NCI-H2029 (cell line): ENCODE data around the gene RIC3.

Source experiments
- DNase-seq: peaks from one replicate; lab custom pipeline; 2025; lab: John Stamatoyannopoulos, UW

Gene RIC3

DNA sequence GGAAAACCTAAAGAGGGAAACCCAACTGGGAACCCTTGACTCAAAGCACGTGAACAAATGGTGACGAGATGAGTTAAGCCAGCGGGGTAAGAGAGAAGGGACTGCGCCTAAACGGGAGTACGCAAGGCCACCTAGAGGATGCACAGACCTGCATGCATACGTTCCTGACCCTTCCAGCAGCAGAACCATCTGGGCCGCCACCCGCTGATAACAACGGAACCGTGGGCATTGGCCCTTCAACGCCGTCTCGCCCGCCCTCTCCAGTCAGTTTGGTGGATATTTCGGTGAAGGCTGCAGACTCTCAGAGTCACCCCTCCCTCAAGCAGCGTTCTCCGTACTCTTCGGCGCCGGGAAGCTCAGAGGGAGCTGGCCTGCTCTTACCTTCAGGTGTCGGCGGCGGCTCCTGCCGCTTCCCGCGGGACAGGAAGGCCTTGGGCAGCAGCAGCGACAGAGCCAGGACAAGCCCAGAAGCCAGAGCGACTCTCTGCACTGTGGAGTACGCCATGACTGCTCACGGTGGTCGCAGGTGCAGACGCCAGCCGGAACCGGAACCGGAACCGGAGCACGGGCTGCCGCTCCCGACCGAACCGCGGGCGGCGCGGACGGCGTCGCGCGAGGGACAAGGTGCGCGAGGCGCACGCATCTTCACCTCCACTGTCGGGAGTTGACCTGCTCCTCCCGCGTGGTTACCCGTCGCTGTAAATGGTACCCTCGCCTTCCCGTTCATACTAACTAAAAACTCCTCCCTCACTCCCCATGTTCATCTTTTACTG lies at the start of gene RIC3:
Gene RIC3 (minus strand): TSS at position 541 of the 773 bp plus-strand sequence. CDS start 36 bp downstream, at position 505.
- DNase-seq, result peak; percentile 21

DNA sequence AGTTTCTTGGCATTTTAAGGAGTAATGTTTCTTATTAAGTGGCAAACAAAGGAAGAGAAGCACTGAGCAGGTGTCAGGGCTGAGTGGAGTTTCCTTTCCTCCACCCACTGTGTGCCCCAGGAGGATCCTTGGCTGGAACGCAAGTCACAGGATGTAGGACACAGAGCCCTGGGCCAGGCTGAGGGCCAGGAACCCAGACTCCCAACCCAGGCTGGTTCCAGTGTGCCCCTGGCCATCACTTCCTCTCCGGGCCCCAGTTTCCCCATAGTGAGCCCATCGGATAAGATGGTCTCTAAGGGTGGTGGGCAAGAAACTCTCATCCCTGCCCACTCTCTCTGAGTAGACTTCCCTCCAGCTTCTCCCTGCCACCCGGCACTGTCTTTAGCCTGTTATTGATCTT lies 49.6 kb upstream of the RIC3 start:
- no peak for DNase-seq

- DNase-seq, result no peak
Observed at GRCh38 chr11:8217926-8218325, 49.1 kb upstream of the RIC3 start.

- DNase-seq, result no peak
Observed at GRCh38 chr11:8217136-8217535, 48.3 kb upstream of the RIC3 start.

DNA sequence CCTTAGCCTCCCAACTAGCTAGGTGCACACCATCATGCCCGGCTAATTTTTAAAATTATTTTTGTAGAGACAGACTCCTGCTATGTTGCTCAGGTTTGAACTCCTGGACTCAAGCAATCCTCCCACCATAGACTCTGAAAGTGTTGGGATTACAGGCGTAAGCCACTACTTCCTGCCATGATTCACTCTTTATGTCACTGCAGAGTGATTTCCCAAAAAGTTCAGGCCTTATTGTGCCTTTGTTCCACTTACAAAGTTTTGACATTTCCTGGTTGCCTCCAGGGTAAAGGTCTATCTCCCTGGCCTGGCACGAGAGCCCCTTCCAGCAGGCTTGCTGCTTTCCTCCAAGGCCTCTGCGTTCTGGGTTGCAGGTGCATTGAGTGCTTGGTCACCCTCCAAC lies 44.6 kb upstream of the RIC3 start:
- DNase-seq, result no peak

DNA sequence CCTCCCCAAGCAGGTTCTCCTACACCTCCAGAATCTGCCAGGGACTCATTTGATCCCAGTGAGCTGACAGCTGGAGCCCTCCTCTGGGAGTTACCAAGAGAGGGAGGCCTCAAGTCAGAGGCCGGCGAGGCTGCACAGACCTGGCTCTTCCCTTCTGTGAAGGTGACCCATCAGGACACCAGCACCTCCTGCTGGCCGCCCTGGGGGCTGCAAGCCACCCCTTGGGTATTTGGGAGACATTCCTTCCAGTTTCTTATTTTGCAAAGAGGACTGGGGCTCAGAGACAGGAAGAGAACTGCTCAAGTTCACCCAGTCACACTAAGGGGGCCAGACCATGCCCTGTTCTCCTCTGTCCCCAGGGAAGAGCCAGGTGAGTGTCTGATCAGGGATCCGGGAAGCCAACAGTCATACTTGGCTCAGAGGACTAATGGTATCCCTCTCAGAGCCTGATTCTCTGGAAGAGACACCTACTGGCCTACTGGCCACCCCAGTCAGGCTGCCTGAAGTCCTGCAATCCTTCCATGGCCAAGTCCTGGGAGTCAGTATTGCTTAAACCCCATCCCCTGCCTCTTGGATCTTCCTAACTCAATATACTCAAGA lies 40.5 kb upstream of the RIC3 start:
- DNase-seq, result no peak

GRCh38 chr11:8207080-8208000 lies 38.5 kb upstream of the RIC3 start:
- DNase-seq, result no peak

GRCh38 chr11:8206251-8207079 lies 37.6 kb upstream of the RIC3 start:
- peak; percentile 51 for DNase-seq

GRCh38 chr11:8205566-8205965 lies 36.7 kb upstream of the RIC3 start:
- no peak for DNase-seq

DNA sequence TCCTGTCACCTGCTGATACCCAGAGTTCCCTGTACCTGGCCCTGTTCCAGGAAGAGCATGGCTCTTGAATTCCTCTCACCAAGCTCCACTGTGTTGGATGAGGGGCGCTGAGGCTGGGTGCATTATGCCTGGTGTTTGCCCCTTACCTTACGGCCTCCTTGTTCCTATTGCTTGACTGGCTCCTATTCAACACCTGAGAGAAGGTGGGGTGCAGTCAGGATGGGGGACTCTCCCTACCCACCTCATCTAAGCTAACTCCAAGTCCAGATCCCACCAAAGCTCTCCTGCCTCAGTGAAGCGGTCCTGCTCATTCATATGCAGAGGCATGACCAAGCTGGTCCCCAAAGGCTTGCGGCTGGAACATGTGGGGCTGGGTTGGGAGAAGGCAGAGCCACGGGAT lies 35.8 kb upstream of the RIC3 start:
- DNase-seq, result no peak

- no peak for DNase-seq
Observed at GRCh38 chr11:8204025-8204424, 35.2 kb upstream of the RIC3 start.

DNA sequence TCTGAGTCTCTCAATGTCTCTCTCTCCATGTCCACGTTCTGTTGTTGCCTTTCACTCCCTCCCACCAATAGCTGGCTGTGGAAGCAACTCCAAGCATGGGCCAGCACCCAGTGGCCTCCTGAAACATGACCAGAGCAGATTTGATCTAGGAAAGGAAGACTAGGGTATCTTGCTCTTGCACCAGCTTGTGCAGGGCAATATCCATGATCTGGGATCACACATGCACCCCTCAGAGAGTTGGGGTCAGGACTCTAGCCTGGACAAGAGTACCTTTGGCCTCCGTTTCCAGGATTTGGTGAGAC lies 34.5 kb upstream of the RIC3 start:
- DNase-seq, result no peak

- DNase-seq, result no peak
Observed at GRCh38 chr11:8202516-8203413, 33.9 kb upstream of the RIC3 start.

- no peak for DNase-seq
Observed at GRCh38 chr11:8201644-8202365, 33.0 kb upstream of the RIC3 start.

- DNase-seq, result no peak
Observed at GRCh38 chr11:8199676-8200075, 30.9 kb upstream of the RIC3 start.

GRCh38 chr11:8196749-8197148 lies 27.9 kb upstream of the RIC3 start:
- DNase-seq, result no peak

DNA sequence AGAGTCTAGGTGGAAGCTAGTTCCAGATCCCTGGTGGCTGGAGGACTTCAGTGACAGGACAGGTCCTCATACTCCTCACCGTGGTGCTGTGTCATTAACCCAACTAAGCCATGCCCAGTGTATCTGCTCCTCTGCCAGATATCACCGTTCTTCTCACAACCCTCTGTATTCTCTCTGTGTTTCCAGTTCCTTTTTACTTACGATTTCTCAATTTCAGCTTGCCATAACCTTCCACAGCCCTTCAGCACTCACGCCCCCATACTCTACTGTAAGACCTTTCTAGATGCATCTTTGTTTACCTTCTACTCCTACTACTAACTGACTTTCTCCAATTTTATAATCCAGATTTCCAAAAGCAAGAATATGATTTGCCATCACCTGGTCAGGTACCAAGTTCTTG lies 26.1 kb upstream of the RIC3 start:
- DNase-seq, result no peak

GRCh38 chr11:8192896-8193209 lies 24.0 kb upstream of the RIC3 start:
- DNase-seq, result no peak

DNA sequence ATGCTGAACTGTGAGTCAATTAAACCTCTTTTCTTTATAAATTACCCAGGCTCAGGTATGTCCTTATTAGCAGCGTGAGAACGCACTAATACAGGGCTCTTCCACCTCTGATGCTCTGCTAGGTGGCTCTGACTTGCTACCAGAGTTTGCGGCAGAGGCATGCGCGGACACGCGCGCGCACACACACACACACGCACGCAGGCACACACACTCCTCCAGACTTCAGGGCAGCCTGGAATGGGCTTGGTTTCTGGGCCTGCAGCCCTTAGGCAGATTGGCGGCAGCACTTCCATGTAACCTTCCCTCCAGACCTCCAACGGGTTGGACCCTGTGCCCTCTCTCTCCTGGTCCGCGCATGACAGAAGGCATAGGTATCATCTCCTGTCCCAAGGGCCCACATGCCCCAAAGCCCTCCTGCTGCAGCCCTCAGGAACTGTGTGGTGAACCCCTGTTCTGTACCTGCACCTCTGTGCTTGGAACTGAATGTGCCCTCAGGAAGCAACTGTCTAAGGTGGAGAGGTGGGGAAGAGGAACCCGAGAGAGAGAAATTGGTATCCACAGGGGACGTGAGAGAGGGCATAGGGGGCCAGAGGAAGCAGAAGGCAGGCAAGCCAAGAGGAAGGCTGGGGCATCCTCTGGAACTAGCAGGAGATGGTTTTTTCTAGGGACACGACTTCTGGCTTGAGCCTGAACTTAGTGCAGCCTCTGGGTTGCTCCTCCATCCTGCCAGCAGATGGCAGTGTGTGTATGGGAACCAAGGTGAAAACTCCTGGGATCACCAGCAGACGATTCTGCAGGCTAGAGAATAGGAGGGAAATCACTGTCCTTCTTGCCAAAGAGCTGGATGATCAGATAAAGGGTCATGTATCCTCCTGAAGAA lies 23.4 kb upstream of the RIC3 start:
- peak; percentile 24 for DNase-seq

GRCh38 chr11:8190431-8190830 lies 21.6 kb upstream of the RIC3 start:
- DNase-seq, result no peak
